H1 (cell line): ENCODE results near the gene CROCC. TPM values are rescaled to one million over a fixed set of nuclear protein-coding genes. Genes with fewer than 3 reads are reported as not detected.
A peak's percentile ranks its signal among the peaks of the same experiment; 100 is the strongest.

Source experiments
- BACH1 ChIP-seq: IDR thresholded peaks from 2 replicates; pipeline ENCODE4 v1.6.1; 2012; ENCODE audit warnings: low read length, improper control_type of control experiment
- BCL11A ChIP-seq, 2 experiments: IDR thresholded peaks; one replicate each; pipeline ENCODE4 v1.6.1; 2011; ENCODE audit warnings: low read depth in 2 of 2, low read length in 2 of 2, mild to moderate bottlenecking in 2 of 2
- CEBPB ChIP-seq: IDR thresholded peaks from 2 replicates; pipeline ENCODE4 v1.6.1; 2012; ENCODE audit warnings: low read depth, low read length
- CHD1 ChIP-seq: IDR thresholded peaks from 2 replicates; pipeline ENCODE4 v1.6.1; 2012; ENCODE audit warnings: low read depth, low read length, improper control_type of control experiment
- CHD2 ChIP-seq: IDR thresholded peaks from 2 replicates; pipeline ENCODE4 v1.6.1; 2012; ENCODE audit warnings: low read length, improper control_type of control experiment
- CREB1 ChIP-seq: IDR thresholded peaks from 2 replicates; pipeline ENCODE4 v1.6.1; 2012; ENCODE audit warnings: inconsistent platforms
- GTF2F1 ChIP-seq: IDR thresholded peaks from 2 replicates; pipeline ENCODE4 v1.6.1; 2012; ENCODE audit warnings: low read depth, low read length, improper control_type of control experiment, borderline replicate concordance
- JUN ChIP-seq: IDR thresholded peaks from 2 replicates; pipeline ENCODE4 v1.6.1; 2011; ENCODE audit warnings: low read depth, mild to moderate bottlenecking, improper control_type of control experiment, low read length
- KDM1A ChIP-seq: fragments of 200-600, 300-600 bp; sonication (generic); IDR thresholded peaks from 2 replicates; pipeline ENCODE4 v1.7.1; 2016; ENCODE audit warnings: mild to moderate bottlenecking, low read length, borderline replicate concordance
- KDM5A ChIP-seq: fragments of 200-600 bp; IDR thresholded peaks from 2 replicates; pipeline ENCODE4 v1.7.1; 2012; ENCODE audit warnings: mild to moderate bottlenecking, low read length, inconsistent platforms, mixed read lengths
- NANOG ChIP-seq: IDR thresholded peaks from 2 replicates; pipeline ENCODE4 v1.6.1; 2011; ENCODE audit warnings: low read length, low read depth, mild to moderate bottlenecking, inconsistent platforms; ENCODE audit not compliant: insufficient read depth, poor library complexity, severe bottlenecking
- POLR2A ChIP-seq, 2 experiments: IDR thresholded peaks; 1 replicate in 1 of 2; 2 replicates in 1 of 2; pipeline ENCODE4 v1.6.1; 2011; ENCODE audit warnings: low read depth in 2 of 2, low read length in 2 of 2, mild to moderate bottlenecking in 2 of 2; ENCODE audit errors: control extremely low read depth in 1 of 2
- POU5F1 ChIP-seq: IDR thresholded peaks from 2 replicates; pipeline ENCODE4 v1.6.1; 2011; ENCODE audit warnings: low read depth, mild to moderate bottlenecking, low read length, moderate library complexity
- RBBP5 ChIP-seq: IDR thresholded peaks from 2 replicates; pipeline ENCODE4 v1.7.1; 2012; ENCODE audit warnings: low read depth, mild to moderate bottlenecking, inconsistent platforms, low read length, moderate library complexity, borderline replicate concordance
- RFX5 ChIP-seq: IDR thresholded peaks from 2 replicates; pipeline ENCODE4 v1.6.1; 2011; ENCODE audit warnings: low read depth, low read length, improper control_type of control experiment, borderline replicate concordance
- RNF2 ChIP-seq: fragments of 200-900, 300-1000 bp; sonication (generic); IDR thresholded peaks from 2 replicates; pipeline ENCODE4 v1.7.1; 2016; ENCODE audit warnings: borderline replicate concordance, low read depth, mild to moderate bottlenecking, antibody characterized with exemption, low read length; ENCODE audit not compliant: poor library complexity, severe bottlenecking; ENCODE audit errors: missing control alignments
- SP2 ChIP-seq: IDR thresholded peaks from 2 replicates; pipeline ENCODE4 v1.6.1; 2012; ENCODE audit warnings: mild to moderate bottlenecking, low read length, inconsistent platforms
- SRF ChIP-seq: IDR thresholded peaks from 2 replicates; pipeline ENCODE4 v1.6.1; 2011; ENCODE audit warnings: mild to moderate bottlenecking, low read depth, low read length, moderate library complexity
- TAF1 ChIP-seq: IDR thresholded peaks from 2 replicates; pipeline ENCODE4 v1.6.1; 2011; ENCODE audit warnings: mild to moderate bottlenecking, low read depth, low read length
- TEAD4 ChIP-seq: IDR thresholded peaks from 2 replicates; pipeline ENCODE4 v1.6.1; 2012; ENCODE audit warnings: low read depth, low read length, inconsistent platforms, mixed read lengths
- ZNF274 ChIP-seq: IDR thresholded peaks from 2 replicates; pipeline ENCODE4 v1.7.0; 2012; ENCODE audit warnings: low read length, borderline replicate concordance; ENCODE audit errors: extremely low read depth
- polyA plus RNA-seq, 7 experiments: library from polyadenylated mRNA; depleted of rRNA in 3 of 7; stranded (reverse) in 5 of 7; unstranded in 2 of 7; fragments of >200 nt in 5 of 7; fragments of 200-250 nt in 2 of 7; gene quantifications; 1 replicate in 5 of 7; 2 replicates in 1 of 7; 4 replicates in 1 of 7; pipeline versions ENCODE4 v1.2.1 to v1.2.3, GENCODE V29; 2011 to 2013; ENCODE audit warnings: missing spikeins in 2 of 7, mixed read lengths in 2 of 7
- total RNA-seq: library from RNA; stranded (reverse); fragmentation: NEBNext Ultra II Directional; extraction: Animal tissue kit (Norgen Biotek cat#: 25700); gene quantifications from 2 replicates; pipeline ENCODE4 v1.2.1, GENCODE V29; 2021
- TF ChIP-seq, protein P1 (sequence below): IDR thresholded peaks from 2 replicates; pipeline ENCODE4 v1.6.1; 2012; ENCODE audit warnings: inconsistent platforms
- TF ChIP-seq, protein P2 (sequence below): IDR thresholded peaks from 2 replicates; pipeline ENCODE4 v1.6.1; 2012; ENCODE audit warnings: low read length, inconsistent platforms
- TF ChIP-seq, protein P3 (sequence below): IDR thresholded peaks from 2 replicates; pipeline ENCODE4 v1.6.1; 2012; ENCODE audit warnings: inconsistent platforms

CROCC gene
- total and polyA plus RNA-seq, 2 of the 8 experiments (the other 6 are each of a cell fraction or from before 2014, with no cell fraction given), result 12.1 to 39.5 TPM

DNA sequence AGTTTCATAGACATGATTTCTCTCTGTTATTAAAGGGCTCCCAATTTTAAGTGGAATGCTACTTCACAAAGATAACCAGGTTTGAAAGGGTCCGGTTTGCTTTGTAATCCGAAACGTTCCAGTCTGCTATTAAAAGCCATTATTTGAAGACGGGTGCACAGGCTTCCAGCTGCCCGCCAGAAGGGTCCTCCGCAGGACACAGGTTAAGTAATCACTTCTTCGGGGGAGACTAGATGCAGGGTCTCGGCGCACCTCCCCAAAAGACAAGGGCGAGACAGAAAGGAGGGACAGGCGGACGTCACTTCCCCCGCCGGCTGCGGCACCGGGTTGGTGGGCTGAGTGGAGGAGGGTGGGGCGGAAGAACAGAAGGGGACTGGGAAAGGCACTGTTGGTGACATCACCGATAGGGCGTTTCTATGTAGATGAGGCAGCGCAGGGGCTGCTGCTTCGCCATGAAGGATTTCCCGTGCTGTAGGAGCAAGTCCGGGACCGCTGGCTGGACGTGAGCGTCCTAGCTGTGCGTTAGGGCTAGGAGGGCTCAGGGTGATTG lies 17.1 kb upstream of the CROCC start (continued):
- TF ChIP-seq NANOG, result no peak
- TF ChIP-seq, protein P1, sequence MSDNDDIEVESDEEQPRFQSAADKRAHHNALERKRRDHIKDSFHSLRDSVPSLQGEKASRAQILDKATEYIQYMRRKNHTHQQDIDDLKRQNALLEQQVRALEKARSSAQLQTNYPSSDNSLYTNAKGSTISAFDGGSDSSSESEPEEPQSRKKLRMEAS, result no peak
- no peak for TF ChIP-seq BACH1
- no peak for TF ChIP-seq TEAD4
- TF ChIP-seq POU5F1, result no peak
- TF ChIP-seq RNF2, result no peak
- TF ChIP-seq GTF2F1, result no peak
- TF ChIP-seq JUN, result no peak
- TF ChIP-seq CEBPB, result peak; percentile 34; the same call in 1 of the 2 replicates
- TF ChIP-seq BCL11A (IDR thresholded peaks at IDR 0.05; ENCODE audit: low read depth in 2 of 2, low read length in 2 of 2), result no peak
- TF ChIP-seq KDM1A, result no peak
- peak; percentile 90 for TF ChIP-seq CREB1
- TF ChIP-seq SRF, result no peak
- no peak for TF ChIP-seq RBBP5
- TF ChIP-seq, protein P2, sequence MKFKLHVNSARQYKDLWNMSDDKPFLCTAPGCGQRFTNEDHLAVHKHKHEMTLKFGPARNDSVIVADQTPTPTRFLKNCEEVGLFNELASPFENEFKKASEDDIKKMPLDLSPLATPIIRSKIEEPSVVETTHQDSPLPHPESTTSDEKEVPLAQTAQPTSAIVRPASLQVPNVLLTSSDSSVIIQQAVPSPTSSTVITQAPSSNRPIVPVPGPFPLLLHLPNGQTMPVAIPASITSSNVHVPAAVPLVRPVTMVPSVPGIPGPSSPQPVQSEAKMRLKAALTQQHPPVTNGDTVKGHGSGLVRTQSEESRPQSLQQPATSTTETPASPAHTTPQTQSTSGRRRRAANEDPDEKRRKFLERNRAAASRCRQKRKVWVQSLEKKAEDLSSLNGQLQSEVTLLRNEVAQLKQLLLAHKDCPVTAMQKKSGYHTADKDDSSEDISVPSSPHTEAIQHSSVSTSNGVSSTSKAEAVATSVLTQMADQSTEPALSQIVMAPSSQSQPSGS, result no peak; the same call in 1 of the 2 replicates
- TF ChIP-seq TAF1, result peak; percentile 80
- TF ChIP-seq SP2, result no peak
- no peak for TF ChIP-seq CHD2
- TF ChIP-seq CHD1, result no peak
- no peak for TF ChIP-seq POLR2A (IDR thresholded peaks at IDR 0.05; ENCODE audit: control extremely low read depth in 1 of 2, low read depth in 2 of 2, low read length in 2 of 2)
- TF ChIP-seq, protein P3, sequence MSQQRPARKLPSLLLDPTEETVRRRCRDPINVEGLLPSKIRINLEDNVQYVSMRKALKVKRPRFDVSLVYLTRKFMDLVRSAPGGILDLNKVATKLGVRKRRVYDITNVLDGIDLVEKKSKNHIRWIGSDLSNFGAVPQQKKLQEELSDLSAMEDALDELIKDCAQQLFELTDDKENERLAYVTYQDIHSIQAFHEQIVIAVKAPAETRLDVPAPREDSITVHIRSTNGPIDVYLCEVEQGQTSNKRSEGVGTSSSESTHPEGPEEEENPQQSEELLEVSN, result no peak
- TF ChIP-seq ZNF274, result no peak
- TF ChIP-seq RFX5, result no peak
- no peak for TF ChIP-seq KDM5A
